Sciatic nerve (tissue), 2 donors: ENCODE measurements around the gene GOLGA6D. TPM values are rescaled to one million over a fixed set of nuclear protein-coding genes. Genes with fewer than 3 reads are reported as not detected.
"Not testable (repeated sequence)": the region's sequence is repeated elsewhere in the genome, so short reads cannot be mapped to it uniquely, and the experiment has no call there.

Source experiments
- ATAC-seq: fragments of 200-7000 bp; cut with Tn5 transposase; one replicate; pipeline ENCODE4 v1.9.1; 2020; ENCODE audit warnings: mild to moderate bottlenecking, moderate library complexity
- DNase-seq: peaks from one replicate; pipeline ENCODE4 v3.0.0-alpha.2; 2020; ENCODE audit warnings: low spot score
- intact Hi-C: fragments of 100-400 bp; cut with DNase I; formaldehyde crosslinking; loops from one replicate; pipeline ENCODE4 v1.14.2; 2022
- total RNA-seq: library from RNA; stranded (reverse); fragmentation: NEBNext Ultra II Directional; extraction: Animal tissue kit (Norgen Biotek cat#: 25700); gene quantifications from one replicate; pipeline ENCODE4 v1.2.1, GENCODE V29; 2021
- donor health status: DM: no; HTN: no; CAD: no.
- donor health status: DM: no; HTN: no; CAD: no.

The GOLGA6D gene
- total RNA-seq, 1 donor from 2014 or later = 0.18 TPM

- intact Hi-C loops, DNase-seq, ATAC-seq: not testable (repeated sequence)
Observed at GRCh38 chr15:75275617-75276016, 7.0 kb upstream of the GOLGA6D start.

- DNase-seq, intact Hi-C loops, ATAC-seq: not testable (repeated sequence)
Observed at GRCh38 chr15:75278497-75278896, 4.1 kb upstream of the GOLGA6D start.

- ATAC-seq, DNase-seq: not testable (repeated sequence)
Observed at GRCh38 chr15:75284152-75284551, 1.5 kb downstream of the GOLGA6D start.

GRCh38 chr15:75293660-75294059 lies 11.0 kb downstream of the GOLGA6D start:
- DNase-seq, intact Hi-C loops: not testable (repeated sequence)

More at GRCh38 chr15:75284152-75284551, 1.5 kb downstream of the GOLGA6D start:
- intact Hi-C loops = not testable (repeated sequence)

GRCh38 chr15:75298541-75299310 lies 16.1 kb downstream of the GOLGA6D start:
- ATAC-seq = peak; percentile 44
- intact Hi-C loops, DNase-seq: not testable (repeated sequence)

More at GRCh38 chr15:75293660-75294059, 11.0 kb downstream of the GOLGA6D start:
- not testable (repeated sequence) for ATAC-seq

- ATAC-seq = peak; percentile 71
- intact Hi-C loops = not testable (repeated sequence)
- peak; percentile 73 for DNase-seq
Observed at GRCh38 chr15:75299311-75299688, 16.7 kb downstream of the GOLGA6D start.

GRCh38 chr15:75300026-75300425 lies 17.4 kb downstream of the GOLGA6D start:
- ATAC-seq, DNase-seq, intact Hi-C loops: not testable (repeated sequence)

GRCh38 chr15:75302318-75302717 lies 19.7 kb downstream of the GOLGA6D start:
- DNase-seq (no peak), ATAC-seq (no peak)
- intact Hi-C loops = no loop called here

GRCh38 chr15:75302753-75303152 lies 20.1 kb downstream of the GOLGA6D start:
- DNase-seq, ATAC-seq, intact Hi-C loops: not testable (repeated sequence)

GRCh38 chr15:75306188-75306587 lies 23.6 kb downstream of the GOLGA6D start:
- intact Hi-C loops = no loop called here
- no peak for ATAC-seq

GRCh38 chr15:75307778-75308390 lies 25.2 kb downstream of the GOLGA6D start:
- DNase-seq = no peak
- intact Hi-C loops = no loop called here
- peak; percentile 28 for ATAC-seq

More at GRCh38 chr15:75306188-75306587, 23.6 kb downstream of the GOLGA6D start:
- no peak for DNase-seq

- intact Hi-C loops = no loop called here
- no peak for DNase-seq
- ATAC-seq = no peak
Observed at GRCh38 chr15:75309711-75310110, 27.1 kb downstream of the GOLGA6D start.

- ATAC-seq, intact Hi-C loops, DNase-seq: not testable (repeated sequence)
Observed at GRCh38 chr15:75312548-75312947, 29.9 kb downstream of the GOLGA6D start.

- intact Hi-C loops = no loop called here
- DNase-seq = no peak
- no peak for ATAC-seq
Observed at GRCh38 chr15:75313116-75313845, 30.6 kb downstream of the GOLGA6D start.

- no peak for DNase-seq
- intact Hi-C loops = no loop called here
- ATAC-seq = no peak
Observed at GRCh38 chr15:75314552-75315290, 32.1 kb downstream of the GOLGA6D start.

- DNase-seq, ATAC-seq, intact Hi-C loops: not testable (repeated sequence)
Observed at GRCh38 chr15:75319231-75319897, 36.7 kb downstream of the GOLGA6D start.

GRCh38 chr15:75321711-75322110 lies 39.1 kb downstream of the GOLGA6D start:
- ATAC-seq (no peak), DNase-seq (no peak)
- intact Hi-C loops = no loop called here

GRCh38 chr15:75325922-75326321 lies 43.3 kb downstream of the GOLGA6D start:
- intact Hi-C loops = no loop called here

More at GRCh38 chr15:75325922-75326321, 43.3 kb downstream of the GOLGA6D start:
- DNase-seq (no peak), ATAC-seq (no peak)
